GM12878 (cell line): ENCODE data around the gene ATXN1. TPM values are rescaled to one million over a fixed set of nuclear protein-coding genes. Genes with fewer than 3 reads are reported as not detected.

Source experiments
- CBFB ChIP-seq: IDR thresholded peaks from 2 replicates; pipeline ENCODE4 v1.6.1; 2016; ENCODE audit warnings: antibody characterized with exemption, low read depth
- DPF2 ChIP-seq: fragments of 450-650 bp; IDR thresholded peaks from 2 replicates; pipeline ENCODE4 v1.6.1; 2017; ENCODE audit warnings: mild to moderate bottlenecking
- GATAD2B ChIP-seq: fragments of 450-650 bp; conservative IDR thresholded peaks from 2 replicates; pipeline ENCODE4 v1.6.1; 2017; ENCODE audit warnings: low read depth, mild to moderate bottlenecking, moderate library complexity
- IRF4 ChIP-seq: IDR thresholded peaks from 2 replicates; pipeline ENCODE4 v1.6.1; 2011; ENCODE audit warnings: low read depth, low read length
- MXI1 ChIP-seq: fragments of 150-350 bp; IDR thresholded peaks from 2 replicates; pipeline ENCODE4 v1.6.1; 2011; ENCODE audit warnings: low read depth, mild to moderate bottlenecking, inconsistent platforms, low read length, improper control_type of control experiment
- NFYA ChIP-seq: IDR thresholded peaks from 2 replicates; pipeline ENCODE4 v1.6.1; 2011; ENCODE audit warnings: low read depth, mild to moderate bottlenecking, low read length, improper control_type of control experiment, borderline replicate concordance
- NR2F1 ChIP-seq: fragments of 450-650 bp; conservative IDR thresholded peaks from 2 replicates; pipeline ENCODE4 v1.6.1; 2017; ENCODE audit warnings: mild to moderate bottlenecking
- PRDM15 ChIP-seq: fragments of 450-650 bp; formaldehyde crosslinking; IDR thresholded peaks from 2 replicates; pipeline ENCODE4 v1.4.0; 2020; ENCODE audit warnings: mild to moderate bottlenecking, moderate library complexity
- SUPT20H ChIP-seq: IDR thresholded peaks from 2 replicates; pipeline ENCODE4 v1.6.1; 2011; ENCODE audit warnings: low read depth, mild to moderate bottlenecking, low read length, moderate library complexity, borderline replicate concordance; ENCODE audit not compliant: control insufficient read depth
- TAF1 ChIP-seq: IDR thresholded peaks from 2 replicates; pipeline ENCODE4 v1.6.1; 2011; ENCODE audit warnings: mild to moderate bottlenecking, low read depth, low read length, borderline replicate concordance
- TCF12 ChIP-seq: IDR thresholded peaks from 2 replicates; pipeline ENCODE4 v1.6.1; 2011; ENCODE audit warnings: low read depth, mild to moderate bottlenecking, low read length
- TCF7 ChIP-seq: IDR thresholded peaks from 2 replicates; pipeline ENCODE4 v1.6.1; 2014; ENCODE audit warnings: antibody characterized with exemption, borderline replicate concordance
- ZNF217 ChIP-seq: fragments of 450-650 bp; IDR thresholded peaks from 2 replicates; pipeline ENCODE4 v1.6.1; 2017; ENCODE audit warnings: antibody characterized with exemption, mild to moderate bottlenecking
- polyA plus RNA-seq, 11 experiments: library from polyadenylated mRNA; depleted of rRNA in 4 of 11; unstranded in 6 of 11; stranded (reverse) in 5 of 11; fragments of >200 nt; fragmentation: Nextera tagmentation in 4 of 11; fragmentation: Illumina TruSeq in 1 of 11; extraction: Ambion mirVana in 4 of 11; extraction: Trizol in 1 of 11; gene quantifications; 1 replicate in 1 of 11; 2 replicates in 10 of 11; pipeline versions ENCODE4 v1.2.1 to v1.2.3, GENCODE V29; 2011 to 2016; ENCODE audit warnings: inconsistent platforms in 2 of 11, missing spikeins in 2 of 11, low read depth in 1 of 11
- total RNA-seq, 4 experiments: library from RNA; depleted of rRNA in 3 of 4; stranded (reverse); fragments of >200 nt in 3 of 4; fragmentation: Illumina TruSeq in 1 of 4; extraction: Trizol in 1 of 4; gene quantifications; 2 replicates each; pipeline versions ENCODE4 v1.2.1 to v1.2.3, GENCODE V29; 2013 to 2021
- TF ChIP-seq, protein P1 (sequence below): fragments of 450-650 bp; IDR thresholded peaks from 2 replicates; pipeline ENCODE4 v1.6.1; 2017; ENCODE audit warnings: low read depth, mild to moderate bottlenecking, moderate library complexity
- TF ChIP-seq, protein P2 (sequence below): fragments of 450-650 bp; IDR thresholded peaks from 2 replicates; pipeline ENCODE4 v1.6.1; 2017; ENCODE audit warnings: mild to moderate bottlenecking, low read depth, inconsistent platforms; ENCODE audit not compliant: poor library complexity, severe bottlenecking
- TF ChIP-seq, protein P3 (sequence below): fragments of 450-650 bp; IDR thresholded peaks from 2 replicates; pipeline ENCODE4 v1.6.1; 2017; ENCODE audit warnings: mild to moderate bottlenecking, moderate library complexity
- TF ChIP-seq, protein P4 (sequence below): IDR thresholded peaks from 2 replicates; pipeline ENCODE4 v1.6.1; 2011; ENCODE audit warnings: low read depth, mild to moderate bottlenecking, low read length, moderate library complexity, borderline replicate concordance; ENCODE audit errors: extremely low read depth

ATXN1 gene
- total and polyA plus RNA-seq, 10 of the 15 experiments (the other 5 are each of a cell fraction or from before 2014, with no cell fraction given) = 12.2 to 51.2 (median 20.5) TPM

- TF ChIP-seq SUPT20H (no peak), NR2F1 (no peak), GATAD2B (no peak), MXI1 (no peak), TCF7 (no peak), PRDM15 (no peak), DPF2 (peak; percentile 39; the same call in 1 of the 2 replicates), TAF1 (no peak), IRF4 (0 out of 2 replicates have a peak, but pooled peaks have one; percentile 41), CBFB (no peak), NFYA (no peak), ZNF217 (no peak), TCF12 (no peak)
- TF ChIP-seq, protein P1, sequence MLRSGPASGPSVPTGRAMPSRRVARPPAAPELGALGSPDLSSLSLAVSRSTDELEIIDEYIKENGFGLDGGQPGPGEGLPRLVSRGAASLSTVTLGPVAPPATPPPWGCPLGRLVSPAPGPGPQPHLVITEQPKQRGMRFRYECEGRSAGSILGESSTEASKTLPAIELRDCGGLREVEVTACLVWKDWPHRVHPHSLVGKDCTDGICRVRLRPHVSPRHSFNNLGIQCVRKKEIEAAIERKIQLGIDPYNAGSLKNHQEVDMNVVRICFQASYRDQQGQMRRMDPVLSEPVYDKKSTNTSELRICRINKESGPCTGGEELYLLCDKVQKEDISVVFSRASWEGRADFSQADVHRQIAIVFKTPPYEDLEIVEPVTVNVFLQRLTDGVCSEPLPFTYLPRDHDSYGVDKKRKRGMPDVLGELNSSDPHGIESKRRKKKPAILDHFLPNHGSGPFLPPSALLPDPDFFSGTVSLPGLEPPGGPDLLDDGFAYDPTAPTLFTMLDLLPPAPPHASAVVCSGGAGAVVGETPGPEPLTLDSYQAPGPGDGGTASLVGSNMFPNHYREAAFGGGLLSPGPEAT = no peak
- TF ChIP-seq, protein P2, sequence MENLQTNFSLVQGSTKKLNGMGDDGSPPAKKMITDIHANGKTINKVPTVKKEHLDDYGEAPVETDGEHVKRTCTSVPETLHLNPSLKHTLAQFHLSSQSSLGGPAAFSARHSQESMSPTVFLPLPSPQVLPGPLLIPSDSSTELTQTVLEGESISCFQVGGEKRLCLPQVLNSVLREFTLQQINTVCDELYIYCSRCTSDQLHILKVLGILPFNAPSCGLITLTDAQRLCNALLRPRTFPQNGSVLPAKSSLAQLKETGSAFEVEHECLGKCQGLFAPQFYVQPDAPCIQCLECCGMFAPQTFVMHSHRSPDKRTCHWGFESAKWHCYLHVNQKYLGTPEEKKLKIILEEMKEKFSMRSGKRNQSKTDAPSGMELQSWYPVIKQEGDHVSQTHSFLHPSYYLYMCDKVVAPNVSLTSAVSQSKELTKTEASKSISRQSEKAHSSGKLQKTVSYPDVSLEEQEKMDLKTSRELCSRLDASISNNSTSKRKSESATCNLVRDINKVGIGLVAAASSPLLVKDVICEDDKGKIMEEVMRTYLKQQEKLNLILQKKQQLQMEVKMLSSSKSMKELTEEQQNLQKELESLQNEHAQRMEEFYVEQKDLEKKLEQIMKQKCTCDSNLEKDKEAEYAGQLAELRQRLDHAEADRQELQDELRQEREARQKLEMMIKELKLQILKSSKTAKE = no peak
- TF ChIP-seq, protein P3, sequence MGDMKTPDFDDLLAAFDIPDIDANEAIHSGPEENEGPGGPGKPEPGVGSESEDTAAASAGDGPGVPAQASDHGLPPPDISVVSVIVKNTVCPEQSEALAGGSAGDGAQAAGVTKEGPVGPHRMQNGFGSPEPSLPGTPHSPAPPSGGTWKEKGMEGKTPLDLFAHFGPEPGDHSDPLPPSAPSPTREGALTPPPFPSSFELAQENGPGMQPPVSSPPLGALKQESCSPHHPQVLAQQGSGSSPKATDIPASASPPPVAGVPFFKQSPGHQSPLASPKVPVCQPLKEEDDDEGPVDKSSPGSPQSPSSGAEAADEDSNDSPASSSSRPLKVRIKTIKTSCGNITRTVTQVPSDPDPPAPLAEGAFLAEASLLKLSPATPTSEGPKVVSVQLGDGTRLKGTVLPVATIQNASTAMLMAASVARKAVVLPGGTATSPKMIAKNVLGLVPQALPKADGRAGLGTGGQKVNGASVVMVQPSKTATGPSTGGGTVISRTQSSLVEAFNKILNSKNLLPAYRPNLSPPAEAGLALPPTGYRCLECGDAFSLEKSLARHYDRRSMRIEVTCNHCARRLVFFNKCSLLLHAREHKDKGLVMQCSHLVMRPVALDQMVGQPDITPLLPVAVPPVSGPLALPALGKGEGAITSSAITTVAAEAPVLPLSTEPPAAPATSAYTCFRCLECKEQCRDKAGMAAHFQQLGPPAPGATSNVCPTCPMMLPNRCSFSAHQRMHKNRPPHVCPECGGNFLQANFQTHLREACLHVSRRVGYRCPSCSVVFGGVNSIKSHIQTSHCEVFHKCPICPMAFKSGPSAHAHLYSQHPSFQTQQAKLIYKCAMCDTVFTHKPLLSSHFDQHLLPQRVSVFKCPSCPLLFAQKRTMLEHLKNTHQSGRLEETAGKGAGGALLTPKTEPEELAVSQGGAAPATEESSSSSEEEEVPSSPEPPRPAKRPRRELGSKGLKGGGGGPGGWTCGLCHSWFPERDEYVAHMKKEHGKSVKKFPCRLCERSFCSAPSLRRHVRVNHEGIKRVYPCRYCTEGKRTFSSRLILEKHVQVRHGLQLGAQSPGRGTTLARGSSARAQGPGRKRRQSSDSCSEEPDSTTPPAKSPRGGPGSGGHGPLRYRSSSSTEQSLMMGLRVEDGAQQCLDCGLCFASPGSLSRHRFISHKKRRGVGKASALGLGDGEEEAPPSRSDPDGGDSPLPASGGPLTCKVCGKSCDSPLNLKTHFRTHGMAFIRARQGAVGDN = no peak
- TF ChIP-seq, protein P4, sequence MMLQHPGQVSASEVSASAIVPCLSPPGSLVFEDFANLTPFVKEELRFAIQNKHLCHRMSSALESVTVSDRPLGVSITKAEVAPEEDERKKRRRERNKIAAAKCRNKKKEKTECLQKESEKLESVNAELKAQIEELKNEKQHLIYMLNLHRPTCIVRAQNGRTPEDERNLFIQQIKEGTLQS = no peak
These were observed 429.7 kb downstream of the ATXN1 start (continued) for GRCh38 chr6:16331384-16332174.
